DOHH2 (cell line): Measurements from ENCODE around the gene GJC1.

Experiments used
- H3F3A ChIP-seq: fragments of 200-600 bp; sonication (generic), shearing (Covaris generic); 2 replicates; pipeline ENCODE4 v1.6.0; 2016; ENCODE audit warnings: antibody characterized with exemption, mild to moderate bottlenecking; ENCODE audit not compliant: control insufficient read depth, insufficient read depth
- H3K27ac ChIP-seq: fragments of 200-600 bp; sonication (generic); 2 replicates; pipeline ENCODE4 v1.5.1; 2014; ENCODE audit warnings: low read depth, mild to moderate bottlenecking, low read length, moderate library complexity
- H3K27me3 ChIP-seq: fragments of 200-600 bp; sonication (generic); 2 replicates; pipeline ENCODE4 v1.6.1; 2014; ENCODE audit warnings: mild to moderate bottlenecking, low read length, mixed read lengths; ENCODE audit not compliant: control insufficient read depth
- H3K36me3 ChIP-seq: fragments of 200-600 bp; sonication (generic); 2 replicates; pipeline ENCODE4 v1.6.1; 2014; ENCODE audit warnings: mild to moderate bottlenecking, low read length, moderate library complexity, mixed read lengths; ENCODE audit not compliant: control insufficient read depth
- H3K4me1 ChIP-seq: fragments of 200-600 bp; sonication (generic); 2 replicates; pipeline ENCODE4 v1.6.1; 2014; ENCODE audit warnings: mild to moderate bottlenecking, low read length, mixed read lengths; ENCODE audit not compliant: control insufficient read depth
- H3K4me2 ChIP-seq: fragments of 200-600 bp; sonication (generic); 2 replicates; pipeline ENCODE4 v1.6.0; 2014; ENCODE audit warnings: mild to moderate bottlenecking, low read length, moderate library complexity
- H3K4me3 ChIP-seq: fragments of 200-600 bp; sonication (generic); 2 replicates; pipeline ENCODE4 v1.5.1; 2014; ENCODE audit warnings: mild to moderate bottlenecking, low read length, mixed read lengths
- H3K79me2 ChIP-seq: fragments of 200-600 bp; sonication (generic); 2 replicates; pipeline ENCODE4 v1.6.1; 2014; ENCODE audit warnings: mild to moderate bottlenecking, low read length, mixed read lengths; ENCODE audit not compliant: control insufficient read depth
- H3K9me2 ChIP-seq: fragments of 200-600 bp; sonication (generic); replicated peaks from 2 replicates; pipeline ENCODE4 v1.6.1; 2014; ENCODE audit warnings: mild to moderate bottlenecking, low read length, mixed read lengths; ENCODE audit not compliant: control insufficient read depth
- H3K9me3 ChIP-seq: fragments of 200-600 bp; sonication (generic); 2 replicates; pipeline ENCODE4 v1.6.1; 2014; ENCODE audit warnings: antibody characterized with exemption, low read length, mixed read lengths; ENCODE audit not compliant: control insufficient read depth, insufficient read depth
- H4K20me1 ChIP-seq: fragments of 200-600 bp; sonication (generic); 2 replicates; pipeline ENCODE4 v1.6.0; 2014; ENCODE audit warnings: low read depth, mild to moderate bottlenecking, antibody characterized with exemption, low read length, moderate library complexity; ENCODE audit not compliant: control insufficient read depth, insufficient read depth
- EZH2phosphoT487 ChIP-seq: fragments of 200-600 bp; sonication (generic); IDR thresholded peaks from 2 replicates; pipeline ENCODE4 v1.6.1; 2017; ENCODE audit warnings: borderline replicate concordance, mild to moderate bottlenecking, antibody characterized with exemption, low read length, moderate library complexity, mixed read lengths
- TF ChIP-seq, protein P1 (sequence below): fragments of 200-600 bp; sonication (generic); IDR thresholded peaks from one replicate; pipeline ENCODE4 v1.5.1; 2014; ENCODE audit warnings: antibody characterized with exemption, mild to moderate bottlenecking, low read depth, low read length; ENCODE audit not compliant: poor library complexity, severe bottlenecking

GJC1 gene

DNA sequence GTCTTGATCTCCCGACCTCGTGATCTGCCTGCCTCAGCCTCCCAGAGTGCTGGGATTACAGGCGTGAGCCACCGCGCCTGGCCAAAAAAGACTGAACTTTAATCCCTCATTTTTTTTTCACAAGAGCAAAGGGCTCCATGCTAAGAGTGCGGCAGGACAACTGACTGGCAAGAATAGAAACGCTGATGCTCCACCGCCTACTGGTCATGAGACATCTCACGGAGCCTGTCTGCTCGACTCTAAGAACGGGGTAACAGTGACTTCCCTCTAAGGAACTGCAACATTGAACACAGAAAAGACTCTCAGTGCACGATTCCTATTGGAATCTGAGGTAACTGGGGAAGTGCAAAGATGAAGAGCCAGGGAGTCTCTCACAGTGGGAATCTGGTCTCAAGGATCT is 41.5 kb upstream of the GJC1 start:
- Histone ChIP-seq H3F3A (peaks cover 3% of the 10 kb centered on the region; the same call in 1 of the 2 replicates), H3K4me1 (no peaks in the 10 kb centered on the region), H3K9me3 (no peaks in the 10 kb centered on the region), H3K27ac (no peak overlapping the region), H3K36me3 (peaks cover 83% of the 10 kb centered on the region), H3K79me2 (no peaks in the 10 kb centered on the region), H3K9me2 (no peaks in the 10 kb centered on the region), H3K4me2 (no peak overlapping the region), H3K4me3 (no peak overlapping the region), H4K20me1 (no peaks in the 10 kb centered on the region), H3K27me3 (no peaks in the 10 kb centered on the region)
- no peak for TF ChIP-seq EZH2phosphoT487
- TF ChIP-seq, protein P1, sequence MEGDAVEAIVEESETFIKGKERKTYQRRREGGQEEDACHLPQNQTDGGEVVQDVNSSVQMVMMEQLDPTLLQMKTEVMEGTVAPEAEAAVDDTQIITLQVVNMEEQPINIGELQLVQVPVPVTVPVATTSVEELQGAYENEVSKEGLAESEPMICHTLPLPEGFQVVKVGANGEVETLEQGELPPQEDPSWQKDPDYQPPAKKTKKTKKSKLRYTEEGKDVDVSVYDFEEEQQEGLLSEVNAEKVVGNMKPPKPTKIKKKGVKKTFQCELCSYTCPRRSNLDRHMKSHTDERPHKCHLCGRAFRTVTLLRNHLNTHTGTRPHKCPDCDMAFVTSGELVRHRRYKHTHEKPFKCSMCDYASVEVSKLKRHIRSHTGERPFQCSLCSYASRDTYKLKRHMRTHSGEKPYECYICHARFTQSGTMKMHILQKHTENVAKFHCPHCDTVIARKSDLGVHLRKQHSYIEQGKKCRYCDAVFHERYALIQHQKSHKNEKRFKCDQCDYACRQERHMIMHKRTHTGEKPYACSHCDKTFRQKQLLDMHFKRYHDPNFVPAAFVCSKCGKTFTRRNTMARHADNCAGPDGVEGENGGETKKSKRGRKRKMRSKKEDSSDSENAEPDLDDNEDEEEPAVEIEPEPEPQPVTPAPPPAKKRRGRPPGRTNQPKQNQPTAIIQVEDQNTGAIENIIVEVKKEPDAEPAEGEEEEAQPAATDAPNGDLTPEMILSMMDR: no peak

DNA sequence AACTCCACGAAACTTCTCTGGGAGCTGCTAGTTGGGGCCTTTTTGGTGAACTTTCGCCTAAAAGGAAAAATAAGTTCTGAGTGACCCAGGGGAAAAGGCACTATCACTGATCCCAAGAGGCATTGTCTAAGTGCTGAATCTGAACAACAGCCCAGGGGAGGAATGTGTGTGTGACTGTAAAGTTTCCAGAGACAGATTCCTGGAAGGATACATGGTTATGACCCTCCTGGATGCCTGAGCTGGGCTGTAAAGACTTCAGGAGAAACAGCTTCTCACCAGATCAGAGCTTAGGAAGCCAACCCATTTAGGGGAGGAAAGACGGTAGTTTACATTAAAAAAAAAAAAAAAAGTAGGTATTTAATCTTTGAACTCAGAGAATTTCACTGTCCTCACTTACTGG is 37.8 kb upstream of the GJC1 start:
- no peaks in the 10 kb centered on the region for H4K20me1 ChIP-seq
- H3K9me3 ChIP-seq: no peaks in the 10 kb centered on the region
- no peak overlapping the region for H3K4me3 ChIP-seq
- no peaks in the 10 kb centered on the region for H3K79me2 ChIP-seq
- peaks cover 90% of the 10 kb centered on the region for H3K36me3 ChIP-seq
- H3K27me3 ChIP-seq: no peaks in the 10 kb centered on the region
- no peak for TF ChIP-seq EZH2phosphoT487
- TF ChIP-seq, protein P1: no peak
- no peaks in the 10 kb centered on the region for H3K4me1 ChIP-seq
- peaks cover 7% of the 10 kb centered on the region; the same call in 1 of the 2 replicates for H3F3A ChIP-seq
- no peak overlapping the region for H3K4me2 ChIP-seq
- H3K27ac ChIP-seq: no peak overlapping the region
- no peaks in the 10 kb centered on the region for H3K9me2 ChIP-seq

DNA sequence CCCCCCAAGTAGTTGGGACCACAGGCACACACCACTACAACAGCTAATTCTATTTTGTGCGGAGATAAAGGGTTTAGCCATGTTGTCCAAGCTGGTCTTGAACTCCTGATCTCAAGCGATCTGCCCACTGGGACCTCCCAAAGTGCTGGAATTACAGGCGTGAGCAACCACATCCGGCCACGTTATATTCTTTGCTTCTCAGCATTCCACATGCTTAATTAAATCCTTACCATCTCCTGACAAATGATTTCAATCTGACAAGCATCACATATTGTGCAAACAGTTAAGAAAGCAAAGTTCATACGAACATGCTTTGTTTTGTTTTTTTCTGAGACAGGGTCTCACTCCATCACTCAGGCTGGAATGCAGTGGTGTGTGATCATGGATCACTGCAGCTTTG is 35.8 kb upstream of the GJC1 start:
- Histone ChIP-seq H3K9me3 (no peaks in the 10 kb centered on the region), H3K27ac (no peak overlapping the region), H3K9me2 (no peaks in the 10 kb centered on the region), H3K4me2 (no peak overlapping the region), H3K79me2 (no peaks in the 10 kb centered on the region), H3F3A (peaks cover 7% of the 10 kb centered on the region; the same call in 1 of the 2 replicates), H3K4me1 (no peaks in the 10 kb centered on the region), H3K4me3 (no peak overlapping the region), H3K27me3 (no peaks in the 10 kb centered on the region), H3K36me3 (peaks cover 85% of the 10 kb centered on the region), H4K20me1 (no peaks in the 10 kb centered on the region)
- TF ChIP-seq EZH2phosphoT487: no peak
- TF ChIP-seq, protein P1: no peak
